Cerebellar nuclear complex (tissue), 1 donor: ENCODE measurements around the gene IRX4.

ENCODE experiments used
- DNase-seq, 2 experiments: peaks; one replicate each; lab custom pipeline; 2025; lab: John Stamatoyannopoulos, UW

Gene IRX4

GRCh38 chr5:1891391-1891790 lies 8.7 kb upstream of the IRX4 start:
- no peak for DNase-seq

GRCh38 chr5:1890296-1890695 lies 7.6 kb upstream of the IRX4 start:
- no peak for DNase-seq

- no peak for DNase-seq
Measured at GRCh38 chr5:1889321-1890065, 6.8 kb upstream of the IRX4 start.

GRCh38 chr5:1888541-1889251 lies 6.0 kb upstream of the IRX4 start:
- no peak for DNase-seq

GRCh38 chr5:1887588-1888360 lies 5.0 kb upstream of the IRX4 start:
- no peak for DNase-seq

GRCh38 chr5:1886846-1887587 lies 4.3 kb upstream of the IRX4 start:
- DNase-seq, result no peak

- DNase-seq, result no peak
Measured at GRCh38 chr5:1885868-1886845, 3.4 kb upstream of the IRX4 start.

- DNase-seq, result no peak
Measured at GRCh38 chr5:1885404-1885755, 2.7 kb upstream of the IRX4 start.

- DNase-seq, result no peak
Measured at GRCh38 chr5:1884678-1885403, 2.1 kb upstream of the IRX4 start.

- no peak for DNase-seq
Measured at GRCh38 chr5:1883925-1884677, 1.4 kb upstream of the IRX4 start.

GRCh38 chr5:1883120-1883924 lies 597 bp upstream of the IRX4 start:
- no peak for DNase-seq

- no peak for DNase-seq
Measured at GRCh38 chr5:1881731-1882336, 891 bp downstream of the IRX4 start.

GRCh38 chr5:1881098-1881572 lies 1.6 kb downstream of the IRX4 start:
- DNase-seq, result no peak

GRCh38 chr5:1880377-1881025 lies 2.2 kb downstream of the IRX4 start:
- no peak for DNase-seq

- no peak for DNase-seq
Measured at GRCh38 chr5:1879292-1880263, 3.1 kb downstream of the IRX4 start.
